Epithelial cell of proximal tubule (primary cell): ENCODE data around the gene ECM2. TPM values are rescaled to one million over a fixed set of nuclear protein-coding genes. Genes with fewer than 3 reads are reported as not detected.

ENCODE experiments used
- DNase-seq: peaks from one replicate; pipeline ENCODE4 v3.0.0-alpha.2; 2011; ENCODE audit warnings: low read depth
- H3K4me3 ChIP-seq: 2 replicates; pipeline ENCODE4 v1.5.1; 2011; ENCODE audit warnings: low read depth, mild to moderate bottlenecking, low read length
- CTCF ChIP-seq: conservative IDR thresholded peaks from 2 replicates; pipeline ENCODE4 v1.5.1; 2012; ENCODE audit warnings: low read depth, mild to moderate bottlenecking, low read length
- total RNA-seq: library from RNA; depleted of rRNA; stranded (reverse); fragments of >200 nt; gene quantifications from 2 replicates; pipeline ENCODE4 v1.2.3, GENCODE V29; 2015

The ECM2 gene
- total RNA-seq, 1 donor from 2014 or later: not detected

GRCh38 chr9:92562461-92562967, 26.7 kb upstream of the ECM2 start:
- no peak overlapping the region for H3K4me3 ChIP-seq
- no peak for DNase-seq
- no peak for TF ChIP-seq CTCF

- no peak overlapping the region for H3K4me3 ChIP-seq
- TF ChIP-seq CTCF: no peak
- DNase-seq: no peak
Measured at GRCh38 chr9:92561374-92562330, 25.9 kb upstream of the ECM2 start.

- DNase-seq: no peak
- no peak for TF ChIP-seq CTCF
- H3K4me3 ChIP-seq: no peak overlapping the region
Measured at GRCh38 chr9:92558612-92559374, 23.0 kb upstream of the ECM2 start.

GRCh38 chr9:92550765-92551164, 15.0 kb upstream of the ECM2 start:
- H3K4me3 ChIP-seq: no peak overlapping the region
- TF ChIP-seq CTCF: no peak
- DNase-seq: no peak

- DNase-seq: no peak
- TF ChIP-seq CTCF: no peak
- H3K4me3 ChIP-seq: no peak overlapping the region
Measured at GRCh38 chr9:92547356-92547755, 11.6 kb upstream of the ECM2 start.

GRCh38 chr9:92545002-92545510, 9.3 kb upstream of the ECM2 start:
- DNase-seq: no peak
- H3K4me3 ChIP-seq: no peak overlapping the region
- TF ChIP-seq CTCF: no peak
